RKO (cell line): ENCODE results near the gene USP35.

Experiments used
- DNase-seq: peaks from one replicate; pipeline ENCODE4 v3.0.0-alpha.2; 2016; ENCODE audit warnings: low spot score

The USP35 gene

DNA sequence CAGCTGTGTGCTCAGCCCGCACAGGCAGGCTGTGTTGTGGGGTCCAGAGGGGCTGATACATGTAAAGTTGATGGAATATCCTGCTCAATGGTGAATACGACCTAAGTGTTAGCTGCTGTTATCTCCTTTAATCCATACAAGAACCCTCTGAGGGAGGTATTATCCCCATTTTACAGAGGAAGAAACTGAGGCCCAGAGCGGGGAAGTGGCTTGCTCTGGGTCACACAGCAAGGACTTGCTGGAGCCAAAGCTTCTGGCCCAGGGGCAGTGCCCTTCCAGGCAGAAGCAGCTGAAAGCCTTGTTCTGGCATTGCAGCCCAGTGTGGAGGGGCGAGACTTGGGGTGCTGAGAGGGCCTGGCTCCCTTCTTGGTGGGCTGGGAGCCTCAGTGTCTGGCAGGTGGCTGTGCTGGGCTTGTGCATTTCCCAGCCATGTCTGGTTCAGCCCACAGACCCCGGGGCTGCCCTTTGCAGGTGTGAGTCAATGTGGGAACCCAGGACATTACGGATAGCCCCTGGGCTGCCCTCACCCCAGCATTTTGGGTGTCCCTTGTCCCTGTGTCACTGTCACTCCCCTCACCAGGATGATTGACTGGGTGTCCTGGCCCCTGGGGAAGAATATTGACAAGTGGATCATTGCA, 10.4 kb downstream of the USP35 start:
- DNase-seq = no peak

DNA sequence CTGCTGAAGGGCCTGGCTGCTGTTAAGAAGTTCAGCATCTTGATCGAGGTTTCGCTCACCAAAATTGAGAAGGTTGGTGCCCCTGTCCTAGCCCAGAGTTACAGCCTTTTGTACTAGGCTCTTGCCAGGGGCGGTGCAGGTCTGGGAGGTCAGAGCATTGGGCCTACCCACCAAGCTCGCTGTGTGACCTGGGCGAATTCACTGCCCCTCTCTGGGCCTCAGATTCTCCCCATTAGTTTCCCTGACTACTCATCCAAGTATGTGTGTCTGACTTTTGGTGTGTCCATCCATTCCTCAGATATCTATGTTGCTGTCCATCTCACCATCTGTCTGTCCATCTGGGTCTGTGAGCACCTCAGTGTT, 10.9 kb downstream of the USP35 start:
- no peak for DNase-seq

DNA sequence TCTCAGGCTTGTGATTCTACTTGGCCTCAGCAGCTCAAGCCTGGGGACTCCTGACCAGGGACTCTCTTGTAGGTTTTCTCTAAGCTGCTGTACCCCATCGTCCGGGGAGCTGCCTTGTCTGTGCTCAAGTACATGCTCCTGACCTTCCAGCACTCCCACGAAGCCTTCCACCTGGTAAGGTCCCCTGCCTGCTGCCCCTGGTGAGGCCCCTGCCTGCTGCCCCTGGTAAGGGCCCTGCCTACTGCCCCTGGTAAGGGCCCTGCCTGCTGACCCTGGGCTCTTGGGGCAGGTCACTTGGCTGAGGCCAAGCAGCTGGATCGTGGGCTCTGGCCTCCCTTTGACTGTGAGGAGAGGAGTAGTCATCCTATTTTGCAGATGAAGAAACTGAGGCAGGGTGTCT, 11.3 kb downstream of the USP35 start:
- no peak for DNase-seq

DNA sequence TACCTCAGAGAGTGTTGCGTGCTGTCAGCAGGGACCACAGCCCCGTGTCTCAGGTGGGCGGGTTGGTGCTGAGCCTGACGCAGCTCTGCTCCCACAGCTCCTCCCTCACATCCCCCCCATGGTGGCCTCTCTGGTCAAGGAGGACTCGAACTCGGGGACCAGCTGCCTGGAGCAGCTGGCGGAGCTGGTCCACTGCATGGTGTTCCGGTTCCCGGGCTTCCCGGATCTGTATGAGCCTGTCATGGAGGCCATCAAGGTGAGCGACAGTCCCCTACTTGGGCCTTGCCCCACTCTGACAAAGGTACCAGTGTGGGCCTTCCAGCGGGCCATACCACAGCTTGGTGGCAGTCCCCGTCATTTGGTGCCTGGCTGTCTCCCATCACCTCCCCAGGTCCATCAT, 11.8 kb downstream of the USP35 start:
- DNase-seq = no peak

DNA sequence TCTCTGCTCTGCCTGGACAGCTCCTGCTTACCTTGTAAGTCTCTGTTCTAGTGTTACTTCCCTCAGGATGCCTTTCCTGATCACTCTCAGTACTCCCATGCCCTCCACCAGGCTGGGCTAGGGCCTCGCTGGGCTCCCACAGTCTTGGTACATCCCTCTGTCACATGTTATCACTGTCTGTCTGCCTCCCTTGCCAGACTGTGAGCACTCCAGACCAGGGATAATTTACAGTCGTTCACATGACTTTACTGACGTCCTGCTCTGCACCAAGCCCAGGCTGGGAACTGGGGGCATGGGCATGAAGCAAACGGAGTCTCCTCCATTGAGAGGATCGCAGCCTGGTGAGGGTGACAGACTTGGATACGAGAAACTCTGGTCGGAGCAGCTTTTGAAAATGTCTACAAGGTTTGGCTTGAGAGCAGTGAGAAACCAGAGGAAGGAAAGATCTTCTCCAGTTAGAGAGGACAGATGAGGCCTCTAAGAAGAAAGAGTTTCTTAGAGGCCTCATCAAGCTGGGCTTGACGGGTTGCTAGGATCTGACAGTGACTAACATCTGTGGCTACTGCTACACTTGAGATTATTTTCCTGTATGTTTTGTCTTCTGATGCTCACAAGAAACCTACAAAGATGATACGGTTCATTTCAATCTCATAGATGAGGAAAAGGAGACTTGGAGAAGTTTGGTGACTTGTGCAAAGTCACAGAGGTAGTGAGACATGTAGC, 12.5 kb downstream of the USP35 start:
- no peak for DNase-seq

DNA sequence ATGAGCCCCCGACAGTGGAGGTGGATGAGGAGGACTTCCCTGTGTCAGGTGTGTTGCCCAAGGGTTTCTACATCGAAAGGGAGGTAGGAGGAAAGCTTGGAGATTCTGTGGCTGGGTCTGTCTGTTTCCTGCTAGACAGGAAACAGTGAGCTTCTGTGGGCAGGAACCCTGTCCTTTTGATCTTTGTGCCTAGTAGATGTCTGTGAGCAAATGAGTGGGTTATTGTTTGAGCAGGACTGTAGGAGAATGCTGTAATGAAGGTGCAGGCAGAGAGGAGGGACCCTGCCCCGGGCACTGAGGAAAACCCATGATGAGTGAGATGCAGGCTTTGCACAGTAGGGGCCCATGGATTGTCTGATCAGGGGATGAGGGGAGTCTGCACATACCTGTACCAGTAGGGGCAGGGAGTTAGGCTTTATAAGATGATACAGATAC, 14.0 kb downstream of the USP35 start:
- no peak for DNase-seq

DNA sequence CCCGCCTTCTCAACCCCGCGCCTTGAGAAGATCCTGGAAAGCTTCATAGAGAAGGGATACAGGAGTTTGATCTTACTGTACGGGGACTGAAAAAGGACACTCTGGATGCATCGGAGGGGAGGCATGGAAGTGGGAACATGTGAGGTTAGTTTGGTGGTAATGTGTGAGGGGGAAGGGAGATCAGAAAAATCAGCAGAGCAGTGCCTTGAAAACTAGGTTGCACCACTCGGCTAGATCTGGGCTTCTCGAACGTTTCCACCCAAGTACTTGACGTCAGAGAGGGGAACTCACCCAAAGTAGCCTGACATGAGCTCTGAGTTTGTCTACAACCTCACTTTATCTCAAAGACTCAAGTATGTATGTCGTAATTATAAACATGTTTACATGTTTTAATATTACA, 14.5 kb downstream of the USP35 start:
- no peak for DNase-seq

DNA sequence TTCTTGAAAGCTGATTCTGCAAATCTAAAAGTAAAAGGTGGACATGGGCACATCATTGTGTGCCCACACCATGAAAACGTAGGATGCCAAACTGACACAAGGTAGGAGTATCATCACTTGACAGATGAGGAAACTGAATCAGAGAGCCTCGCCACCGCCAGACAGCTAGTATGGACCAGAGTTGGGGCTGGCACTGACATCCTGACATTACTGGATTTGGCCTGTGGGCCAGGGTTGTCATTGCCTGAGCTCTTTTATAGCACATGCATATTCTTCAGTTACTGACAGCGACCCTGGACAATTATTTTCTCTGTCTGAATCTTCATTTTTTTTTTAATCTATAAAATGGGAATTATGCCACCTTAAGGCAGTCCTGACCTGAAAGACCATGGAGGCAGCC, 16.5 kb downstream of the USP35 start:
- DNase-seq = no peak

DNA sequence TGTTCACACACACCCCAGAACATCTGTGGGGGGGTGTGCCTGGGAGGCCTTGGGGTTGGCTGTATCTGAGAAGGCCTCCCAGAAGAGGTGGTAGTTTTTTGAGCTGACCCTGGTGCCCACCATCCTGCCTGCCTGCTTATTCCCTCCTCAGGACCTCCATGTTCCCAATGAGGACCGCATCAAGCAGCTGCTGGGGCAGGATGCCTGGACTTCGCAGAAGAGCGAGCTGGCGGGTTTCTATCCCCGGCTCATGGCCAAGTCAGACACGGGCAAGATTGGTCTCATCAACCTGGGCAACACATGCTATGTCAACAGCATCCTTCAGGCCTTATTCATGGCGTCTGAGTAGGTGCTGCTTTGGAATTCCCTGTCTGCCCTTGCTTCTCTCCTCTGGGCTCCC, 17.0 kb downstream of the USP35 start:
- DNase-seq = no peak

DNA sequence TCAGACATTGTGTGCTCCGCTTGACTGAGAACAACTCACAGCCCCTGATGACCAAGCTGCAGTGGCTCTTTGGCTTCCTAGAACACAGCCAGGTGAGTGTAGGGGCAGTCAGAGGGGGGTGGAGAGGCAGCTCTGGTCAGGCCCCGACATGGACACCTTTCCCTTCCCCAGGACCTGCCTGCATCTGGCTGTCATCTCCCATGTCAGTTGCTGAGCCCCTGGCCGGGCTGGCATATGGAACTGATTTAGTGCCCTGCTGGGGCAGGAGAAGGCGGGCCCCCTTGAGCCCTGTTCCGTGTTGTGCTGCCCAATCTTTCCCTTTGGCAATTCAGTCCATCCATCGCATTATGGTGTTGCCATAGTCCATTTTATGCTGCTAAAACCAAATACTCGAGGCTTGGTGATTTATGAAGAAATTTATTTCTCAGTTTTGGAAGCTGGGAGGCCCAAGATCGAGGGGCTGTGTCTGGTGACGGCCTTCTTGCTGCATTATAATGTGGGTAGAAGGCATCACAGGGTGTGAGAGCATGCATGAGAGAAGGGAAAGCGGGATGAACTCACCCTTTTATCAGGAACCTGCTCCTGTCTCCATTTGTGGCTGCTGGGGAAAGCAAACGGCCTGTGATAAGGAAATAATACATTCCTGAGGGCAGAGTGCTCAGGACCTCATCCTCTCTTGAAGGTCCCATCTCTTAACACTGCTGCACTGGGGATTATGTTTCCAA, 19.0 kb downstream of the USP35 start:
- DNase-seq = no peak

DNA sequence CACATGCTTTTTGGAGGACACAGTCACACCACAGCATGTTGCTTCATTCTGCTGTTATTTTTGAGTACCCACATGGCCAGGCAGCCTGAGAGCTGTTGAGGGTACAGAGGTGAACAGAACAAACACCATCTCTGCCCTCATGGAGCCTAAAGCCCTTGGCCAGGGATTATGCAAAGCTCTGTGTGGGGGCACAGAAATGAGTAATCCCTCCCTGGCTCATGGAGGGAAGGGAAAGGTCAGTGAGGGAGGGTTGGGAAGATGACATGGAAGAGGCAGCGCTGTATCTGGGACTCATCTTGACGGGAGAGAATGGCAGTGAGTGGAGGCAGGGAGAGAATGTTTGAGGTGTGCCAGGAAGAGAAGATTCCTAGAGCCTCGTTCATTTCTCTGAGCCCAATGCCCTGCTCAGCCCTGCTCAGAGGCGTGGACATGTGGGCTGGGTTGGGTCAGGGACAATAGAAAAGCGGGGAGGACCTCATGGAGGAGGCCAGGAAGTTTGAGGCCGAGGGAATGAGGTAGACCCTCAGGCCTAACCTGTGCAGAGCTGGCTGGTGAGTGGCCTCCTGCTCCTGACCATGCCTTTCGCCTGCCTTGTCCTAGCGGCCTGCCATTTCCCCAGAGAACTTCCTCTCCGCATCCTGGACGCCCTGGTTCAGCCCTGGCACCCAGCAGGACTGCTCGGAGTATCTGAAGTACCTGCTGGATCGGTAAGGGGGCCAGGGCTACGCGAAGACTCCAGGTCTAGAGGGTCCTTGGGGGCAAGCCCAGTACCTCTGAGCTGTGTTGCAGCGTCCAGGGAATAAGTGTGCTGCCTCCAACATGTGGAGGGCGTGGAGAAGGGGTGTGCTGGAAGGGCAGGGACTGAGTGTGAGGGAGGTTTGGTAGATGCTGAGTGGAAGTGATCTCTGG, 19.8 kb downstream of the USP35 start:
- no peak for DNase-seq

DNA sequence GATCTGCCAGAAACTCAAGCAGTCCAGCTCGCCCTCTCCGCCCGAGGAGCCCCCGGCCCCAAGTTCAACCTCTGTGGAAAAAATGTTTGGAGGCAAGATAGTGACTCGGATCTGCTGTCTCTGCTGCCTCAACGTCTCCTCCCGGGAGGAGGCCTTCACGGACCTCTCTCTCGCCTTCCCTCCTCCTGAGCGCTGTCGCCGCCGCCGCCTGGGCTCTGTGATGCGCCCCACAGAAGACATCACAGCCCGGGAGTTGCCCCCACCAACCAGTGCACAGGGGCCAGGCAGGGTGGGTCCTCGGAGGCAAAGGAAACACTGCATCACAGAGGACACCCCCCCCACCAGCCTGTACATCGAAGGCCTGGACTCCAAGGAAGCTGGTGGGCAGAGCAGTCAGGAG, 20.8 kb downstream of the USP35 start:
- DNase-seq = no peak

DNA sequence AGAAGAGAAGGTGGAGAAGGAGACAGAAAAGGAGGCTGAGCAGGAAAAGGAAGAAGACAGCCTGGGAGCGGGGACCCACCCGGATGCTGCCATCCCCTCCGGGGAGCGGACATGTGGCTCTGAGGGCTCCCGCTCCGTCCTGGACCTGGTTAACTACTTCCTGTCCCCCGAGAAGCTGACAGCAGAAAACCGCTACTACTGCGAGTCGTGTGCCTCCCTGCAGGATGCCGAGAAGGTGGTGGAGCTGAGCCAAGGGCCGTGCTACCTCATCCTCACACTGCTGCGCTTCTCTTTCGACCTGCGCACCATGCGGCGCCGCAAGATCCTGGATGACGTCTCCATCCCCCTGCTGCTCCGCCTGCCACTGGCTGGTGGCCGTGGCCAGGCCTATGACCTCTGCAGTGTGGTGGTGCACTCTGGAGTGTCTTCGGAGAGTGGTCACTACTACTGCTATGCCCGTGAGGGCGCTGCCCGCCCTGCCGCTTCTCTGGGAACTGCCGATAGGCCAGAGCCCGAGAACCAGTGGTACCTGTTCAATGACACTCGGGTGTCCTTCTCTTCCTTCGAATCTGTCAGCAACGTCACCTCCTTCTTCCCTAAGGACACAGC, 21.4 kb downstream of the USP35 start:
- DNase-seq = no peak

DNA sequence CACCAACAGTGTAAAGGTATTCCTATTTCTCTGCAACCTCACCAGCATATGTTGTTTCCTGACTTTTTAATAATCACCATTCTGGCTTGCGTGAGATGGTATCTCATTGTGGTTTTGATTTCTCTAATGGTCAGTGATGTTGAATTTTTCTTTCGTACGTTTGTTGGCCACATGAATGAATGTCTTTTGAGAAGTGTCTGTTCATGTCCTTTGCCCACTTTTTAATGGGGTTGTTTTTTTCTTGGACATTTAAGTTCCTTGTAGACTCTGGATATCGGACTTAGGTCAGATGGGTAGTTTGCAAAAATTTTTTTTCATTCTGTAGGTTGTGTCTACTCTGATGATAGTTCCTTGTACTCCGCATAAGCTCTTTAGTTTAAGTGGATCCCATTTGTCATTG, 22.8 kb downstream of the USP35 start:
- no peak for DNase-seq

DNA sequence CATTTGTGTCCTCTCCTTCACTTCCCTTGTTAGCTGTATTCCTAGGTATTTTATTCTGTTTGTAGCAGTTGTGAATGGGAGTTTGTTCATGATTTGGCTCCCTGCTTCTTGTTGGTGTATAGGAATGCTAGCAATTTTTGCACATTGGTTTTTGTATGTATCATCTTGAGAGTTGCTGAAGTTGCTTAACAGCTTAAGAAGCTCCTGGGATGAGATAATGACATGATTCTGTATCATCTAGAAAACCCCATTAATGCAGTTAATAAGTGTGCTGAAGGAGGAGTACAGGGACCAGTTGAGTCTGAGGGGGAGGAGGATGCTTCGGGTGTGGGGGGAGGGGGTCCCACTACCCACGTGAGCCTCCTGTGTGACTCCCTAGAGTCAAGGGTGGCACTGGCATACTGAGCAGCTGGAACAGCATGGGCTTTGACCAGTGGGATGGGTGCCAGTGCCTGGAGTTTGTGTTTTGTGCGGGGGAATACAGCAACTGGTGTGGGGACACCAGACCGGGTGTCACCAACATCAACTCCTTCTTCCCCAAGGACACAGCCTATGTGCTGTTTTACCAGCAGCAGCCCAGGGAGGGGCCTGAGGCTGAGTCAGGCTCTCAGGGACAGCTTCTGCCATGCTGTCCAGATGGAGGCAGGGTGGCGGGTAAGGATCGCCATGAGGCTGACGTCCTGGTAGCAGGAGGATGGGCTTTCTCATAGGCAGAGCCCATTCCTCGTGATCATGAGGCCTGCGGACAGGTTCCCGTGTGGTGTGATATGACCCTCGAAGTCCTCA, 24.1 kb downstream of the USP35 start:
- DNase-seq = no peak

DNA sequence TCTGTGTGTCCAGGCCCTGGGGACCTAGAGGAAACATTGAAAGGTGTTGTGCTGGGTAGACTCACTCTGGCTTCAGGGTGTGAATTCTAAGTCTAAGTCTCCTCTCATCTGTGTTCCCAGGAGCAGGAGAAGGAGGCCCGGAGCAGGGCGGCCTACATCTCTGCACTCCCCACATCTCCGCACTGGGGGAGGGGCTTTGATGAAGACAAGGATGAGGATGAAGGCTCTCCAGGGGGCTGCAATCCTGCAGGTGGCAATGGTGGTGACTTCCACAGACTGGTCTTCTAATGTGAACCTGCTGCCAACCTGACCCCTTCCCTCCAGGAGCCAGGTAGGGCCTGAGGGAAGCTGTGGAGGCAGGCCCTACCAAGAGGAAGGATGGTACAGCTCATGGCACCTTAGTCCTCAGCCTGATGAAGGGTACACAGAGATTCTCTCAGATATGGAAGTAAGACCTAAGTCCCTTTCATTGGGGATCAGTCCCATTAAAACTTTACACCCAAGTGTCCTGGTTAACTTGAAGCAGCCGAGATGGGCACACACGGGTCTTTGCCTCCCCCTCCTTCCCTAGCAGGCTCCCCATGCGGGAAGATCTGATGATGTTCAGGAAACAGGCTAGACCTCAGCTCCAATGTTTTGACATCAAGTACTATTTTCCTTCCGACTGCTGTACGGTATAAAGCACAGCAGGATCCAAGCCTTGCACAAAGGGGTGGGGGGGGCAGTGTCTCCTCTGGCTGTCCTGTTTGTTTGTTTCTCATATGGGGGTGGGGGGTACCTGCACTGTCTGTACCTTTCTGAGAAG, 25.0 kb downstream of the USP35 start:
- DNase-seq = no peak

DNA sequence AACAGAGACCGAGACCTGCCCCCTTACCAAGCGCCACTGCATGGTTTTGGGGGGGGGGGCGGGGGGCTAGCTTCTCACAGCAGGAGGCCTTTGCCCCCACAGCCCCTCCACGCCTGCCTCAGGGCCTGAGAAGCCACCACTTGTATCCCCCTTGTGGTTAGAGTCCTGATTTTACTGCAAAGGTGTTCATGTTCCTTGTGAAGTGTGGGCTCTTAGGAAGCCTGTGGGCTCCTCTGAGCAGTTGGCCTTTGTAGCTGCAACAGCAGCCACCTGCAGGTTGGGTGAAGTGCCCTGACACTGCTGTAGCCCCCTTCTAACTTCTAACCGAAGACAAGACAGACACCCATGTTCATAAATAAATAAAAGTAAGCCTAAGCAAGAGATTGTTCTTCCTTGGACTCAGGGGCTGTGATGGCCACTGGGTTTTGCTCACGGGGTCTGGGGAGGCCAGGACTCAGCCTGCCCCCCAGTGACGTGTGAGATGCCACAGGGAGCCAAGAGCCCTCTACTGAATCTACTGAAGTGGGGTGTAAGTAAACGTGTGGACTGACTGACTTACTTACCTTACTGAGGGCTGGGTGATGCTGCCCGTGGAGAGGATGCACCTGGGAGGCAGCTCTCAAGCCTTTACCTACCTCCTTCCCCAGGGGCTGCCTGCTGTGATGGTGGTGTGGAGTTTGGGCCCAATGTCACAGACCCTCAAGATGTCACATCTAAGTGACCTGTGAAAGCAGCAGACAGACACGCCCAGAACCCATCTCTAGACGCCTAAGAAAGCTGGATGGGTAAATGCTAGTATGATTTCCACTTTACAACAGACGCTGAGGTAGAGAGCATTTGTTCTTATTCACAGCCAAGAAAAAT, 25.8 kb downstream of the USP35 start:
- DNase-seq = no peak

DNA sequence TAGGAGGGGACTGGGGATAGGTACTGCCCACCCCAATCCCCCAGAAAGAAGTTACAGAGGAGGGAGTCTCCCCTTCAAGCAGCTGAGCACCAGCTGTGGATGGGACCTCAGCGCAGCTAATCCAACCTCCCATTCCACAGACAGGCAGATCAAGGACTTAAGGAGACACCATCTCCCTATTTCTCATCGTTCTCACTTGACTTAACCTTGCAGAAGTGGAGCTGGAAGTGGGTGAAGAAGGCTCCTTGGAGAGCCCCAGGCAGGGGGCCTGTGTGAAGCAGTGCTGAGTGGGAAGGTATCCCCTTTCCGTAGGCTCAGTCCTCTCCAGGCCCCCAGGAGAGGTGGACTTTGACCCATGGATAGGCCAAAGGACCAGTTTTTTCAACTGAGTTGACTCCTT, 27.3 kb downstream of the USP35 start:
- DNase-seq = no peak

DNA sequence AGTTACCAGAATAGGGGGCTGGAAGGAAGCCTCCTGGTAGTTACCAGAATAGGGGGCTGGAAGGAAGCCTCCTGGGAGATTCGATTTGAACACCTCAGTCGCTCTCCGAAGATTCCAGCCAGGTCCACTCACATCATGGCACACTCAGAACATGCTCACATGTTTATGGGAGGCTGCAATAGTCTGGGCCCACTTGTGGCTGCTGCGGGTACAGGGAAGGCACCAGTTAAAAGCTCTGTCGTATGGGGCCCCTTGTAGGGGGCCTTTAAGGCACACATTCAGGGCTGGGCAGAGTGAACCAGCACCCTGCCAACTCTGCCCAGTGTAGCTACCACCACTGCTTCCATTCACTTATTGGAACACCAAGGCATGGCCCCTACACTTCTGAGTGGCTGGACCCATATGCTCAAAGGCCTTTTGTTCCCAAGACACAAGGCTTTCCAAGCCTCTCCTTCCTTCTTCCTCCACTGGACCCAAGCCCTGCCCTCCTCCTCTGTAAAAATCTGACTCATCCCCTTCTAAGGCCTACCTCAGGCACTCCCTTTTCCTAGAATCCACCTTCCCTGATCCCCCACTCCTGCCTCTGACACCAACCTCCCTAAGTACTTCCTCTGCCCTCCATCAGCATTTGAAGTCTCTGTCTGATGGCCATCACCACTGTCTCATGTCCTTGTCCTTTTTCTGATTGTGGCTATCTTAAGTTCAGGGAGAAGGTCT, 28.0 kb downstream of the USP35 start:
- DNase-seq = no peak
